HepG2 (cell line): ENCODE results near the gene KLB. TPM values are rescaled to one million over a fixed set of nuclear protein-coding genes. Genes with fewer than 3 reads are reported as not detected.

Source experiments
- CC2D1A ChIP-seq: sonication (generic); formaldehyde crosslinking; IDR thresholded peaks from 2 replicates; pipeline ENCODE4 v1.8.1; 2023; ENCODE audit warnings: mild to moderate bottlenecking, missing genetic modification reagents
- CHD2 ChIP-seq: IDR thresholded peaks from 2 replicates; pipeline ENCODE4 v1.6.1; 2011; ENCODE audit warnings: low read depth, low read length, improper control_type of control experiment
- DNMT3B ChIP-seq: conservative IDR thresholded peaks from 2 replicates; pipeline ENCODE4 v1.6.1; 2016; ENCODE audit warnings: missing biosample characterization, control low read depth
- FOSL2 ChIP-seq: sonication (generic); formaldehyde crosslinking; IDR thresholded peaks from 2 replicates; pipeline ENCODE4 v1.4.0; 2020; ENCODE audit warnings: missing genetic modification reagents
- FOXA1 ChIP-seq, 2 experiments: fragments of 450-650 bp in 1 of 2; sonication (generic) in 1 of 2; formaldehyde crosslinking in 1 of 2; IDR thresholded peaks; 2 replicates each; pipeline versions ENCODE4 v1.4.0 to v1.6.1; 2016 to 2020; ENCODE audit warnings: missing genetic modification reagents in 1 of 2
- HNRNPLL ChIP-seq: fragments of 200-400 bp; formaldehyde crosslinking; IDR thresholded peaks from 2 replicates; pipeline ENCODE4 v1.6.1; 2017; ENCODE audit warnings: mild to moderate bottlenecking, low read depth, low read length; ENCODE audit not compliant: poor library complexity, severe bottlenecking
- KLF15 ChIP-seq: sonication (generic); formaldehyde crosslinking; IDR thresholded peaks from 2 replicates; pipeline ENCODE4 v1.8.1; 2023; ENCODE audit warnings: borderline replicate concordance, mild to moderate bottlenecking, inconsistent platforms, missing genetic modification reagents, mixed read lengths
- MED1 ChIP-seq: sonication (generic); formaldehyde crosslinking; IDR thresholded peaks from 2 replicates; pipeline ENCODE4 v1.4.0; 2020; ENCODE audit warnings: missing genetic modification reagents
- MXI1 ChIP-seq: IDR thresholded peaks from 3 replicates; pipeline ENCODE4 v1.6.1; 2012; ENCODE audit warnings: low read depth, low read length, inconsistent platforms, borderline replicate concordance
- MYC ChIP-seq: sonication (generic); formaldehyde crosslinking; IDR thresholded peaks from 2 replicates; pipeline ENCODE4 v1.9.0; 2021; ENCODE audit warnings: missing genetic modification reagents, borderline replicate concordance
- NBN ChIP-seq: fragments of 450-650 bp; conservative IDR thresholded peaks from 2 replicates; pipeline ENCODE4 v1.6.1; 2017
- ONECUT2 ChIP-seq: sonication (generic); formaldehyde crosslinking; IDR thresholded peaks from 2 replicates; pipeline ENCODE4 v1.4.0; 2020; ENCODE audit warnings: missing genetic modification reagents
- POLR2A ChIP-seq, 2 experiments: IDR thresholded peaks; 2 replicates each; pipeline ENCODE4 v1.6.1; 2011; ENCODE audit warnings: low read depth in 2 of 2, low read length in 2 of 2, mild to moderate bottlenecking in 1 of 2, moderate library complexity in 1 of 2; ENCODE audit not compliant: insufficient read depth in 1 of 2
- PPARG ChIP-seq: conservative IDR thresholded peaks from 2 replicates; pipeline ENCODE4 v1.6.1; 2016; ENCODE audit warnings: missing biosample characterization, missing genetic modification reagents
- RBAK ChIP-seq: sonication (generic); formaldehyde crosslinking; IDR thresholded peaks from 2 replicates; pipeline ENCODE4 v1.5.1; 2020; ENCODE audit warnings: mild to moderate bottlenecking, missing genetic modification reagents
- SAFB2 ChIP-seq: sonication (generic); formaldehyde crosslinking; IDR thresholded peaks from 2 replicates; pipeline ENCODE4 v1.5.1; 2020; ENCODE audit warnings: missing genetic modification reagents, low read depth, mild to moderate bottlenecking, borderline replicate concordance
- SNAI1 ChIP-seq: sonication (generic); formaldehyde crosslinking; IDR thresholded peaks from 2 replicates; pipeline ENCODE4 v1.5.0; 2020; ENCODE audit warnings: mild to moderate bottlenecking, missing genetic modification reagents, borderline replicate concordance
- THAP11 ChIP-seq: IDR thresholded peaks from 2 replicates; pipeline ENCODE4 v1.6.1; 2016; ENCODE audit warnings: missing biosample characterization, missing genetic modification reagents
- ZBTB42 ChIP-seq: sonication (generic); formaldehyde crosslinking; IDR thresholded peaks from 2 replicates; pipeline ENCODE4 v1.5.0; 2020; ENCODE audit warnings: mild to moderate bottlenecking, missing genetic modification reagents
- ZFP1 ChIP-seq: IDR thresholded peaks from 2 replicates; pipeline ENCODE4 v1.6.1; 2016
- ZMYM2 ChIP-seq: sonication (generic); formaldehyde crosslinking; IDR thresholded peaks from 2 replicates; pipeline ENCODE4 v1.8.0; 2022; ENCODE audit warnings: mild to moderate bottlenecking, missing genetic modification reagents
- ZNF383 ChIP-seq: sonication (generic); formaldehyde crosslinking; IDR thresholded peaks from 2 replicates; pipeline ENCODE4 v1.4.0; 2020; ENCODE audit warnings: missing genetic modification reagents, mild to moderate bottlenecking, borderline replicate concordance
- ZNF432 ChIP-seq: sonication (generic); formaldehyde crosslinking; IDR thresholded peaks from 2 replicates; pipeline ENCODE4 v1.5.0; 2020; ENCODE audit warnings: missing genetic modification reagents, mild to moderate bottlenecking, borderline replicate concordance
- ZNF530 ChIP-seq: sonication (generic); formaldehyde crosslinking; IDR thresholded peaks from 2 replicates; pipeline ENCODE4 v1.5.0; 2020; ENCODE audit warnings: low read depth, mild to moderate bottlenecking, missing genetic modification reagents
- ZNF747 ChIP-seq: sonication (generic); formaldehyde crosslinking; IDR thresholded peaks from 2 replicates; pipeline ENCODE4 v1.8.1; 2023; ENCODE audit warnings: missing genetic modification reagents, mild to moderate bottlenecking, borderline replicate concordance
- ZNF782 ChIP-seq: sonication (generic); formaldehyde crosslinking; IDR thresholded peaks from 2 replicates; pipeline ENCODE4 v1.4.0; 2020; ENCODE audit warnings: missing genetic modification reagents, mild to moderate bottlenecking, borderline replicate concordance
- ZNF883 ChIP-seq: sonication (generic); formaldehyde crosslinking; IDR thresholded peaks from 2 replicates; pipeline ENCODE4 v1.5.1; 2020; ENCODE audit warnings: mild to moderate bottlenecking, missing genetic modification reagents; ENCODE audit errors: not compliant biosample characterization
- polyA plus RNA-seq, 8 experiments: library from polyadenylated mRNA; depleted of rRNA in 3 of 8; stranded (reverse) in 7 of 8; unstranded in 1 of 8; fragments of >200 nt; fragmentation: Illumina TruSeq in 4 of 8; extraction: Trizol in 4 of 8; gene quantifications; 2 replicates each; pipeline versions ENCODE4 v1.2.1 to v1.2.3, GENCODE V29; 2011 to 2016; ENCODE audit warnings: low read depth in 4 of 8, missing spikeins in 1 of 8, mixed read lengths in 1 of 8; ENCODE audit not compliant: insufficient read depth in 1 of 8
- total RNA-seq, 5 experiments: library from RNA; depleted of rRNA; stranded (reverse); fragments of >200 nt; fragmentation: Illumina TruSeq; extraction: Trizol; gene quantifications; 2 replicates each; pipeline ENCODE4 v1.2.3, GENCODE V29; 2016; ENCODE audit warnings: low read depth in 1 of 5
- TF ChIP-seq, protein P1 (sequence below): sonication (generic); formaldehyde crosslinking; IDR thresholded peaks from 2 replicates; pipeline ENCODE4 v1.4.0; 2020; ENCODE audit warnings: missing genetic modification reagents
- TF ChIP-seq, protein P2 (sequence below): sonication (generic); formaldehyde crosslinking; IDR thresholded peaks from 2 replicates; pipeline ENCODE4 v1.5.0; 2020; ENCODE audit warnings: missing genetic modification reagents, mild to moderate bottlenecking, borderline replicate concordance

The KLB gene
- total and polyA plus RNA-seq, 2 of the 13 experiments (the other 11 are each of a cell fraction or from before 2014, with no cell fraction given), result 25.3 to 82.0 TPM

DNA sequence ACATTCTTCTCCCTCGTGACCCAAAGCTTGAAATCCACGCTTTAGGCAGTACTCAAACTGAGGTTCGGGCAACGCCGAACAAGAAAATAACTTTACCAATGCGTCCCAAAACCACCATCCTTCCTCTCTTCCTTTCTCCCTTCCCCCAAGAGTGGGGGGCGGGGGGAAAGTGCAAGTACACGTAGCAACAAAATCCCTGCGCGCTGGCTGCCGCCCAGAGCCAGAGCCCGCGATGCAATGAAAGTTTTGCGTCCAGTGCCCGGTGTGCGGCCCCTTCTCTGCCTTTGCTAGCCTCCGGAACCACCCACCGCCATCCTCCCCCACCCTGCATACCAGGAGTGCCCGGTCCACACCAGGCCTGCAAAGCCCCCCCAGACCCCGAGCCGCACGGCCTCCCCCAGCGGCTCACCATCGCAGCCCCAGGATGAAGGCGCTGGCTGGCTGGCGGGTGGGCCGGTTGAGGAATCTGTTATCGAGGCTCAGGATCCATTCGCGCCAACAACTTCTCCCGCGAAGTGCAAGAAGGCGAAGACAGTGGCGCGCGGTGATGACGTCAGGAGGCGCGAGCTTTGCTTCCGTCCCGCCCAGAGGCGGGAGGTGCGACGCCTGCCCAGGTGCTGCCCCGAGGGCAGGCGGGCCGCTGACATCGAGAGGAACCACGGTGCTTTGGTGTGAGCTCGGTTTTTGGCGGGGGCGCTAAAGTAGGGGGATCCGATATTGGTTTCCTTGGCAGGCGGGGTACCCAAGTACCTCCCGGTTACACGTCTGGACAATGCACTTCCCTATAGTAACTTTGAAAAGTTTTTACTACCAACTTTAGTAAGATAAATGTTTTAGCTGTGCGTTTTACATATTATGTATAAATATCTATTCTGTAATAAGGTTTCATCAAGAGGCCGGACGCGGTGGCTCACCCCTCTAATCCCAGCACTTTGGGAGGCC, 40.6 kb upstream of the KLB start, which contains the start of gene RFC1 (continued):
- peak; percentile 91 for TF ChIP-seq MED1 (CRISPR knock-in tag)
- peak; percentile 65 to 77 for TF ChIP-seq POLR2A (IDR thresholded peaks at IDR 0.05; ENCODE audit: insufficient read depth in 1 of 2, low read depth in 2 of 2, low read length in 2 of 2)
- TF ChIP-seq HNRNPLL, result peak; percentile 74
- no peak for TF ChIP-seq FOXA1 (IDR thresholded peaks at IDR 0.05)
- peak; percentile 42; the same call in 1 of the 2 replicates for TF ChIP-seq FOXA1 (CRISPR knock-in tag; IDR thresholded peaks at IDR 0.05)
- 0 out of 2 replicates have a peak, but pooled peaks have one; percentile 65 for TF ChIP-seq ZNF530 (CRISPR knock-in tag)
- TF ChIP-seq ONECUT2 (CRISPR knock-in tag), result peak; percentile 69
- TF ChIP-seq ZNF383 (CRISPR knock-in tag), result peak; percentile 67; the same call in 1 of the 2 replicates
- no peak; the same call in 1 of the 2 replicates for TF ChIP-seq ZNF432 (CRISPR knock-in tag)
- TF ChIP-seq, protein P1, sequence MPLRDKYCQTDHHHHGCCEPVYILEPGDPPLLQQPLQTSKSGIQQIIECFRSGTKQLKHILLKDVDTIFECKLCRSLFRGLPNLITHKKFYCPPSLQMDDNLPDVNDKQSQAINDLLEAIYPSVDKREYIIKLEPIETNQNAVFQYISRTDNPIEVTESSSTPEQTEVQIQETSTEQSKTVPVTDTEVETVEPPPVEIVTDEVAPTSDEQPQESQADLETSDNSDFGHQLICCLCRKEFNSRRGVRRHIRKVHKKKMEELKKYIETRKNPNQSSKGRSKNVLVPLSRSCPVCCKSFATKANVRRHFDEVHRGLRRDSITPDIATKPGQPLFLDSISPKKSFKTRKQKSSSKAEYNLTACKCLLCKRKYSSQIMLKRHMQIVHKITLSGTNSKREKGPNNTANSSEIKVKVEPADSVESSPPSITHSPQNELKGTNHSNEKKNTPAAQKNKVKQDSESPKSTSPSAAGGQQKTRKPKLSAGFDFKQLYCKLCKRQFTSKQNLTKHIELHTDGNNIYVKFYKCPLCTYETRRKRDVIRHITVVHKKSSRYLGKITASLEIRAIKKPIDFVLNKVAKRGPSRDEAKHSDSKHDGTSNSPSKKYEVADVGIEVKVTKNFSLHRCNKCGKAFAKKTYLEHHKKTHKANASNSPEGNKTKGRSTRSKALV, result peak; percentile 68
- peak; percentile 89; the same call in 1 of the 2 replicates for TF ChIP-seq MYC
- no peak for TF ChIP-seq CC2D1A (CRISPR knock-in tag)
- TF ChIP-seq PPARG, result 0 out of 2 replicates have a peak, but pooled peaks have one; percentile 40
- TF ChIP-seq DNMT3B, result peak; percentile 99
- peak; percentile 88 for TF ChIP-seq THAP11 (CRISPR knock-in tag)
- TF ChIP-seq MXI1, result peak; percentile 88; the same call in 1 of the 3 replicates
- TF ChIP-seq SNAI1 (CRISPR knock-in tag), result peak; percentile 91; the same call in 1 of the 2 replicates
- TF ChIP-seq FOSL2 (CRISPR knock-in tag), result peak; percentile 53
- no peak for TF ChIP-seq NBN
- TF ChIP-seq RBAK (CRISPR knock-in tag), result no peak
- TF ChIP-seq ZFP1 (CRISPR knock-in tag), result no peak; the same call in 1 of the 2 replicates
- peak; percentile 95 for TF ChIP-seq ZMYM2
- TF ChIP-seq ZNF747, result peak; percentile 89
- peak; percentile 99 for TF ChIP-seq ZNF883 (CRISPR knock-in tag)
- peak; percentile 79 for TF ChIP-seq CHD2
- TF ChIP-seq, protein P2, sequence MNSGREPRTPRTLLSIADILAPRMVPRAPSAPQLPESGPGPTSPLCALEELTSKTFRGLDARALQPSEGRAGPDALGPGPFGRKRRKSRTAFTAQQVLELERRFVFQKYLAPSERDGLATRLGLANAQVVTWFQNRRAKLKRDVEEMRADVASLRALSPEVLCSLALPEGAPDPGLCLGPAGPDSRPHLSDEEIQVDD (CRISPR knock-in tag), result peak; percentile 96; the same call in 1 of the 2 replicates
- TF ChIP-seq ZNF782 (CRISPR knock-in tag), result peak; percentile 78
- TF ChIP-seq ZBTB42 (CRISPR knock-in tag), result peak; percentile 91; the same call in 1 of the 2 replicates
- TF ChIP-seq KLF15 (CRISPR knock-in tag), result peak; percentile 97
- no peak; the same call in 1 of the 2 replicates for TF ChIP-seq SAFB2 (CRISPR knock-in tag)
